SKM-1 treated with dmso at 0.1 percent for 144 hours (cell line): ENCODE results near the gene KSR2.

Source experiments
- DNase-seq: peaks from one replicate; lab custom pipeline; 2025; ENCODE audit not compliant: unreplicated experiment; lab: John Stamatoyannopoulos, UW

The KSR2 gene

GRCh38 chr12:117472983-117473382, 495.8 kb downstream of the KSR2 start:
- no peak for DNase-seq

GRCh38 chr12:117470804-117471203, 498.0 kb downstream of the KSR2 start:
- DNase-seq: no peak

GRCh38 chr12:117469883-117470483, 498.8 kb downstream of the KSR2 start:
- DNase-seq: no peak

GRCh38 chr12:117468016-117468415, 500.8 kb downstream of the KSR2 start:
- no peak for DNase-seq

- no peak for DNase-seq
These were observed 501.2 kb downstream of the KSR2 start for GRCh38 chr12:117467588-117467987.

- no peak for DNase-seq
These were observed 502.0 kb downstream of the KSR2 start for GRCh38 chr12:117466677-117467362.

- DNase-seq: no peak
These were observed 507.1 kb downstream of the KSR2 start for GRCh38 chr12:117461732-117462131.

GRCh38 chr12:117459229-117459628, 509.6 kb downstream of the KSR2 start:
- no peak for DNase-seq

GRCh38 chr12:117457189-117457588, 511.6 kb downstream of the KSR2 start:
- DNase-seq: no peak

- DNase-seq: no peak
These were observed 512.7 kb downstream of the KSR2 start for GRCh38 chr12:117456076-117456475.

- DNase-seq: no peak
These were observed 514.8 kb downstream of the KSR2 start for GRCh38 chr12:117453961-117454360.

GRCh38 chr12:117452112-117452511, 516.7 kb downstream of the KSR2 start:
- DNase-seq: no peak

- no peak for DNase-seq
These were observed 518.6 kb downstream of the KSR2 start for GRCh38 chr12:117450209-117450608.

GRCh38 chr12:117447665-117448366, 521.0 kb downstream of the KSR2 start:
- DNase-seq: no peak

- DNase-seq: no peak
These were observed 524.0 kb downstream of the KSR2 start for GRCh38 chr12:117444781-117445180.

- no peak for DNase-seq
These were observed 527.0 kb downstream of the KSR2 start for GRCh38 chr12:117441751-117442150.

- no peak for DNase-seq
These were observed 528.4 kb downstream of the KSR2 start for GRCh38 chr12:117440384-117440783.

GRCh38 chr12:117439531-117440001, 529.2 kb downstream of the KSR2 start:
- no peak for DNase-seq

GRCh38 chr12:117438809-117439208, 530.0 kb downstream of the KSR2 start:
- DNase-seq: no peak

- no peak for DNase-seq
These were observed 531.1 kb downstream of the KSR2 start for GRCh38 chr12:117437516-117438255.

- no peak for DNase-seq
These were observed 534.9 kb downstream of the KSR2 start for GRCh38 chr12:117433878-117434277.
